Keratinocyte (primary cell): Measurements from ENCODE around the gene CXCL14. TPM values are rescaled to one million over a fixed set of nuclear protein-coding genes. Genes with fewer than 3 reads are reported as not detected.

Experiments
- DNase-seq: peaks from one replicate; pipeline ENCODE4 v3.0.0-alpha.2; 2011; ENCODE audit warnings: low read depth, missing footprints, low spot score
- FAIRE-seq: peaks from 2 replicates; lab custom pipeline; 2011; peaks lifted over from hg19 to GRCh38; lab: Jason Lieb, UNC
- H2AFZ ChIP-seq: 2 replicates; pipeline ENCODE4 v1.6.0; 2012; ENCODE audit warnings: low read length, control low read depth, inconsistent platforms; ENCODE audit not compliant: control insufficient read depth
- H3K27ac ChIP-seq: 2 replicates; pipeline ENCODE4 v1.5.1; 2011; ENCODE audit warnings: low read length; ENCODE audit not compliant: control insufficient read depth, insufficient read depth
- H3K27me3 ChIP-seq: 3 replicates; pipeline ENCODE4 v1.6.0; 2011; ENCODE audit warnings: low read length; ENCODE audit not compliant: control insufficient read depth, insufficient read depth; ENCODE audit errors: extremely low read depth
- H3K36me3 ChIP-seq, 2 experiments: 2 replicates in 1 of 2; 3 replicates in 1 of 2; pipeline ENCODE4 v1.5.1; 2011; ENCODE audit warnings: low read length in 2 of 2, mild to moderate bottlenecking in 1 of 2; ENCODE audit not compliant: control insufficient read depth in 2 of 2, insufficient read depth in 2 of 2; ENCODE audit errors: extremely low read depth in 1 of 2
- H3K4me1 ChIP-seq: 3 replicates; pipeline ENCODE4 v1.5.1; 2011; ENCODE audit warnings: low read length; ENCODE audit not compliant: control insufficient read depth, insufficient read depth; ENCODE audit errors: extremely low read depth
- H3K4me2 ChIP-seq: 3 replicates; pipeline ENCODE4 v1.6.0; 2011; ENCODE audit warnings: low read depth, low read length; ENCODE audit not compliant: control insufficient read depth, insufficient read depth; ENCODE audit errors: extremely low read depth
- H3K4me3 ChIP-seq, 3 experiments: fragments of 200-600 bp in 1 of 3; sonication (generic) in 1 of 3; 2 replicates in 2 of 3; 3 replicates in 1 of 3; pipeline ENCODE4 v1.5.1; 2011 to 2016; ENCODE audit warnings: low read length in 3 of 3, mild to moderate bottlenecking in 3 of 3, control low read depth in 2 of 3, inconsistent platforms in 1 of 3, low read depth in 1 of 3, mixed read lengths in 1 of 3, mixed run types in 1 of 3, moderate library complexity in 1 of 3; ENCODE audit not compliant: control insufficient read depth in 2 of 3, insufficient read depth in 2 of 3; ENCODE audit errors: extremely low read depth in 1 of 3
- H3K79me2 ChIP-seq: 2 replicates; pipeline ENCODE4 v1.6.0; 2012; ENCODE audit warnings: low read length; ENCODE audit not compliant: control insufficient read depth, insufficient read depth
- H3K9ac ChIP-seq: 3 replicates; pipeline ENCODE4 v1.6.0; 2011; ENCODE audit warnings: low read length; ENCODE audit not compliant: control insufficient read depth, insufficient read depth; ENCODE audit errors: extremely low read depth
- H3K9me1 ChIP-seq: 3 replicates; pipeline ENCODE4 v1.6.0; 2011; ENCODE audit warnings: low read length; ENCODE audit not compliant: control insufficient read depth, insufficient read depth; ENCODE audit errors: extremely low read depth
- H3K9me3 ChIP-seq: 2 replicates; pipeline ENCODE4 v1.5.1; 2012; ENCODE audit warnings: low read depth, low read length; ENCODE audit not compliant: control insufficient read depth
- H4K20me1 ChIP-seq: 3 replicates; pipeline ENCODE4 v1.6.0; 2011; ENCODE audit warnings: low read length; ENCODE audit not compliant: control insufficient read depth, insufficient read depth; ENCODE audit errors: extremely low read depth
- CTCF ChIP-seq, 3 experiments: IDR thresholded peaks in 1 of 3; conservative IDR thresholded peaks in 1 of 3; optimal IDR thresholded peaks in 1 of 3; 2 replicates in 2 of 3; 3 replicates in 1 of 3; pipeline versions ENCODE3 to v1.5.1; 2011; ENCODE audit warnings: low read length in 3 of 3, mild to moderate bottlenecking in 3 of 3, moderate library complexity in 2 of 3, control low read depth in 1 of 3, inconsistent platforms in 1 of 3; ENCODE audit not compliant: insufficient read depth in 2 of 3; ENCODE audit errors: extremely low read depth in 1 of 3
- EZH2 ChIP-seq: IDR thresholded peaks from one replicate; pipeline ENCODE4 v1.6.1; 2012; ENCODE audit warnings: inconsistent platforms, mild to moderate bottlenecking, low read length, moderate library complexity
- dilution Hi-C: fragments of 300-500 bp; cut with MboI; formaldehyde crosslinking; loops from one replicate; pipeline ENCODE4 v1.7.0; 2020; ENCODE audit warnings: low sequenced_read_pairs; ENCODE audit not compliant: extremely low pct_ligation_motif_present
- polyA plus RNA-seq, 5 experiments: library from polyadenylated mRNA; depleted of rRNA in 3 of 5; stranded (reverse) in 3 of 5; stranded (forward) in 1 of 5; unstranded in 1 of 5; fragments of >200 nt; gene quantifications; 1 replicate in 1 of 5; 2 replicates in 3 of 5; 3 replicates in 1 of 5; pipeline versions ENCODE4 v1.2.1 to v1.2.3, GENCODE V29; 2011 to 2012; ENCODE audit warnings: missing spikeins in 2 of 5, low read depth in 1 of 5, low replicate concordance in 1 of 5

CXCL14 gene
- polyA plus RNA-seq, 1 donor (not counting 4 experiments of a cell fraction or from before 2014, with no cell fraction given), result 124 TPM

- peaks cover 4% of the 10 kb centered on the region for H3K4me1 ChIP-seq
- DNase-seq, result no peak
- no peak overlapping the region for H2AFZ ChIP-seq
- no peaks in the 10 kb centered on the region for H3K9me3 ChIP-seq
- TF ChIP-seq CTCF (optimal IDR thresholded peaks at IDR 0.05 in 1 of 3, IDR thresholded peaks at IDR 0.05 in 1 of 3, conservative IDR thresholded peaks at IDR 0.05 in 1 of 3; ENCODE audit: extremely low read depth in 1 of 3, insufficient read depth in 2 of 3, low read length in 3 of 3) (no peak), EZH2 (no peak)
- H3K4me3 ChIP-seq, result no peak overlapping the region
- H3K36me3 ChIP-seq, result no peaks in the 10 kb centered on the region
- dilution Hi-C loops, result no loop called here
- H3K79me2 ChIP-seq, result no peaks in the 10 kb centered on the region
- H3K9me1 ChIP-seq, result no peaks in the 10 kb centered on the region
- no peak overlapping the region for H3K4me2 ChIP-seq
- FAIRE-seq, result no peak
- H3K27me3 ChIP-seq, result peaks cover 61% of the 10 kb centered on the region
- no peak overlapping the region for H3K9ac ChIP-seq
- H4K20me1 ChIP-seq, result no peaks in the 10 kb centered on the region
- no peak overlapping the region for H3K27ac ChIP-seq
Measured at GRCh38 chr5:135546101-135546500, 32.7 kb downstream of the CXCL14 start.

GRCh38 chr5:135545099-135545498 lies 33.7 kb downstream of the CXCL14 start:
- Histone ChIP-seq H3K4me2 (no peak overlapping the region), H3K36me3 (no peaks in the 10 kb centered on the region), H2AFZ (no peak overlapping the region), H3K9me1 (no peaks in the 10 kb centered on the region), H4K20me1 (no peaks in the 10 kb centered on the region), H3K27me3 (peaks cover 68% of the 10 kb centered on the region), H3K79me2 (no peaks in the 10 kb centered on the region), H3K9me3 (no peaks in the 10 kb centered on the region), H3K27ac (no peak overlapping the region), H3K4me3 (no peak overlapping the region), H3K4me1 (peaks cover 4% of the 10 kb centered on the region), H3K9ac (no peak overlapping the region)
- no peak for DNase-seq
- no peak for FAIRE-seq
- TF ChIP-seq CTCF (optimal IDR thresholded peaks at IDR 0.05 in 1 of 3, IDR thresholded peaks at IDR 0.05 in 1 of 3, conservative IDR thresholded peaks at IDR 0.05 in 1 of 3; ENCODE audit: extremely low read depth in 1 of 3, insufficient read depth in 2 of 3, low read length in 3 of 3) (no peak), EZH2 (no peak)
- dilution Hi-C loops, result no loop called here
